ENCODE results near the gene DNER. TPM values are rescaled to one million over a fixed set of nuclear protein-coding genes. Genes with fewer than 3 reads are reported as not detected.

DNER gene
- total RNA-seq, 2 donors from 2014 or later: 2.6 to 6.0 TPM

GRCh38 chr2:229715895-229716507, 1.6 kb upstream of the DNER start:
- Histone ChIP-seq H3K27ac (no peak overlapping the region), H3K9me3 (no peaks in the 10 kb centered on the region), H3K4me1 (replicated peaks) (no peaks in the 10 kb centered on the region), H3K36me3 (no peaks in the 10 kb centered on the region), H3K4me3 (no peak overlapping the region), H3K27me3 (replicated peaks; ENCODE audit: insufficient read depth) (peaks cover 4% of the 10 kb centered on the region)
- TF ChIP-seq CTCF (IDR thresholded peaks at IDR 0.05): peak in 2 of 4 experiments; percentile 22 to 24
- TF ChIP-seq POLR2AphosphoS5 (IDR thresholded peaks at IDR 0.05): no peak
- no peak for TF ChIP-seq POLR2A (IDR thresholded peaks at IDR 0.05)
- 7% methylated on average over 4 of the region's 4 CpGs for WGBS
- intact Hi-C loops (cut with DNase I): no loop called here
- DNase-seq (ENCODE audit: low spot score): no peak

- Histone ChIP-seq H3K4me3 (peak overlapping the region; percentile 28 to 41), H3K27me3 (replicated peaks; ENCODE audit: insufficient read depth) (peaks cover 4% of the 10 kb centered on the region), H3K4me1 (replicated peaks) (no peaks in the 10 kb centered on the region), H3K27ac (no peak overlapping the region), H3K9me3 (no peaks in the 10 kb centered on the region), H3K36me3 (no peaks in the 10 kb centered on the region)
- no peak for TF ChIP-seq POLR2AphosphoS5 (IDR thresholded peaks at IDR 0.05)
- TF ChIP-seq CTCF (IDR thresholded peaks at IDR 0.05): peak in 1 of 4 experiments; percentile 9
- TF ChIP-seq POLR2A (IDR thresholded peaks at IDR 0.05): no peak
- intact Hi-C loops (cut with DNase I): no loop called here
- peak; percentile 14 for DNase-seq (ENCODE audit: low spot score)
- under 1% methylated on average over 59 of the region's 60 CpGs for WGBS
These were observed 584 bp upstream of the DNER start for GRCh38 chr2:229714736-229715541.

- Histone ChIP-seq H3K36me3 (no peaks in the 10 kb centered on the region), H3K27ac (no peak overlapping the region), H3K4me3 (peak overlapping the region; percentile 28 to 41), H3K4me1 (replicated peaks) (no peaks in the 10 kb centered on the region), H3K27me3 (replicated peaks; ENCODE audit: insufficient read depth) (peaks cover 4% of the 10 kb centered on the region), H3K9me3 (no peaks in the 10 kb centered on the region)
- TF ChIP-seq POLR2AphosphoS5 (IDR thresholded peaks at IDR 0.05) (no peak), CTCF (IDR thresholded peaks at IDR 0.05) (no peak), POLR2A (IDR thresholded peaks at IDR 0.05) (no peak)
- intact Hi-C loops (cut with DNase I): no loop called here
- 2% methylated on average over 30 of the region's 61 CpGs for WGBS
- no peak for DNase-seq (ENCODE audit: low spot score)
These were observed 830 bp downstream of the DNER start for GRCh38 chr2:229713371-229714079.

GRCh38 chr2:229712136-229712535, 2.2 kb downstream of the DNER start:
- H3K27me3 ChIP-seq (replicated peaks; ENCODE audit: insufficient read depth): peaks cover 1% of the 10 kb centered on the region
- intact Hi-C loops (cut with DNase I): no loop called here
- 91% methylated on average over 3 of the region's 3 CpGs for WGBS
- no peak overlapping the region for H3K27ac ChIP-seq
- no peak overlapping the region for H3K4me3 ChIP-seq
- no peak for DNase-seq (ENCODE audit: low spot score)
- no peaks in the 10 kb centered on the region for H3K9me3 ChIP-seq
- H3K4me1 ChIP-seq (replicated peaks): no peaks in the 10 kb centered on the region
- H3K36me3 ChIP-seq: no peaks in the 10 kb centered on the region
- TF ChIP-seq POLR2AphosphoS5 (IDR thresholded peaks at IDR 0.05) (no peak), POLR2A (IDR thresholded peaks at IDR 0.05) (no peak), CTCF (IDR thresholded peaks at IDR 0.05) (no peak)
